Trophoblast cell (in vitro differentiated cells and primary cell): ENCODE measurements around the gene CPED1.

Experiments
- DNase-seq, 2 donors: peaks; one replicate each; pipeline ENCODE4 v3.0.0-alpha.2; 2016
- H2AFZ ChIP-seq: 2 replicates; pipeline ENCODE4 v1.6.1; 2013; ENCODE audit warnings: low read length, moderate library complexity, mild to moderate bottlenecking; ENCODE audit not compliant: insufficient read depth, poor library complexity
- H2AK5ac ChIP-seq: 2 replicates; pipeline ENCODE4 v1.6.1; 2013; ENCODE audit warnings: mild to moderate bottlenecking, low read length
- H2BK120ac ChIP-seq: 2 replicates; pipeline ENCODE4 v1.6.1; 2013; ENCODE audit warnings: low read length, mild to moderate bottlenecking, moderate library complexity; ENCODE audit not compliant: insufficient read depth, poor library complexity
- H2BK12ac ChIP-seq: 2 replicates; pipeline ENCODE4 v1.6.1; 2013; ENCODE audit warnings: mild to moderate bottlenecking, low read length, moderate library complexity
- H2BK5ac ChIP-seq: 2 replicates; pipeline ENCODE4 v1.6.1; 2013; ENCODE audit warnings: low read length, low read depth, moderate library complexity, mild to moderate bottlenecking; ENCODE audit not compliant: poor library complexity
- H3K14ac ChIP-seq: 2 replicates; pipeline ENCODE4 v1.6.1; 2013; ENCODE audit warnings: mild to moderate bottlenecking, low read length
- H3K18ac ChIP-seq: 2 replicates; pipeline ENCODE4 v1.6.1; 2013; ENCODE audit warnings: mild to moderate bottlenecking, low read length
- H3K23ac ChIP-seq: 2 replicates; pipeline ENCODE4 v1.6.1; 2013; ENCODE audit warnings: low read length
- H3K27ac ChIP-seq: 2 replicates; pipeline ENCODE4 v1.5.1; 2013; ENCODE audit warnings: low read depth, mild to moderate bottlenecking, inconsistent platforms, low read length, moderate library complexity
- H3K27me3 ChIP-seq: 2 replicates; pipeline ENCODE4 v1.6.1; 2013; ENCODE audit warnings: inconsistent platforms, mild to moderate bottlenecking, low read length, moderate library complexity; ENCODE audit not compliant: insufficient read depth
- H3K36me3 ChIP-seq, 2 experiments: 1 replicate in 1 of 2; 2 replicates in 1 of 2; pipeline ENCODE4 v1.6.1; 2013; ENCODE audit warnings: low read length in 2 of 2, mild to moderate bottlenecking in 2 of 2, moderate library complexity in 1 of 2; ENCODE audit not compliant: insufficient read depth in 2 of 2, control insufficient read depth in 1 of 2
- H3K4ac ChIP-seq: 2 replicates; pipeline ENCODE4 v1.6.1; 2013; ENCODE audit warnings: low read depth, mild to moderate bottlenecking, low read length, moderate library complexity
- H3K4me1 ChIP-seq, 2 experiments: 1 replicate in 1 of 2; 2 replicates in 1 of 2; pipeline ENCODE4 v1.6.1; 2013; ENCODE audit warnings: low read length in 2 of 2, mild to moderate bottlenecking in 2 of 2, moderate library complexity in 1 of 2; ENCODE audit not compliant: insufficient read depth in 2 of 2, control insufficient read depth in 1 of 2
- H3K4me2 ChIP-seq: 2 replicates; pipeline ENCODE4 v1.6.1; 2013; ENCODE audit warnings: inconsistent platforms, mild to moderate bottlenecking, low read length, moderate library complexity
- H3K4me3 ChIP-seq: 2 replicates; pipeline ENCODE4 v1.5.1; 2013; ENCODE audit warnings: mild to moderate bottlenecking, low read depth, low read length, inconsistent platforms
- H3K79me1 ChIP-seq: one replicate; pipeline ENCODE4 v1.6.1; 2013; ENCODE audit warnings: low read length
- H3K79me2 ChIP-seq: 2 replicates; pipeline ENCODE4 v1.6.1; 2013; ENCODE audit warnings: low read length, mild to moderate bottlenecking; ENCODE audit not compliant: control insufficient read depth, insufficient read depth, poor library complexity
- H3K9ac ChIP-seq: 2 replicates; pipeline ENCODE4 v1.6.1; 2013; ENCODE audit warnings: mild to moderate bottlenecking, low read length
- H3K9me3 ChIP-seq: 2 replicates; pipeline ENCODE4 v1.6.1; 2013; ENCODE audit warnings: low read depth, mild to moderate bottlenecking, control low read depth, inconsistent platforms, low read length; ENCODE audit not compliant: insufficient read depth
- H4K12ac ChIP-seq: 2 replicates; pipeline ENCODE4 v1.6.1; 2013; ENCODE audit warnings: low read depth, mild to moderate bottlenecking, low read length, moderate library complexity
- H4K8ac ChIP-seq: 2 replicates; pipeline ENCODE4 v1.6.1; 2013; ENCODE audit warnings: low read depth, mild to moderate bottlenecking, low read length, moderate library complexity
- H4K91ac ChIP-seq: one replicate; pipeline ENCODE4 v1.6.1; 2013; ENCODE audit warnings: low read depth, mild to moderate bottlenecking, low read length, moderate library complexity
- WGBS: extraction: QIAGEN DNeasy Blood & Tissue Kit; methylation state at CpG from one replicate; pipeline ENCODE4 v1.1.7; 2013; ENCODE audit warnings: missing lambda C conversion rate; ENCODE audit not compliant: insufficient read length, insufficient coverage; ENCODE audit errors: extremely low coverage; 5-methylcytosine and 5-hydroxymethylcytosine counted together

The CPED1 gene

GRCh38 chr7:121178452-121178851 lies 189.9 kb downstream of the CPED1 start:
- H2BK5ac ChIP-seq, result no peak overlapping the region
- no peaks in the 10 kb centered on the region for H3K79me2 ChIP-seq
- H3K27ac ChIP-seq, result no peak overlapping the region
- H3K4me1 ChIP-seq, result no peaks in the 10 kb centered on the region
- no peak overlapping the region for H2BK12ac ChIP-seq
- H3K18ac ChIP-seq, result no peak overlapping the region
- no peak overlapping the region for H3K14ac ChIP-seq
- no peak overlapping the region for H3K4me2 ChIP-seq
- H4K12ac ChIP-seq, result no peak overlapping the region
- WGBS, result no CpG with 5 or more reads among the region's 3 CpGs
- no peak overlapping the region for H2AK5ac ChIP-seq
- H4K8ac ChIP-seq, result no peak overlapping the region
- H2BK120ac ChIP-seq, result no peak overlapping the region
- H4K91ac ChIP-seq, result no peak overlapping the region
- no peaks in the 10 kb centered on the region for H3K9me3 ChIP-seq
- H3K23ac ChIP-seq, result no peak overlapping the region
- DNase-seq, result no peak
- H3K4me3 ChIP-seq, result no peak overlapping the region
- H3K79me1 ChIP-seq, result no peaks in the 10 kb centered on the region
- H3K4ac ChIP-seq, result no peak overlapping the region
- H2AFZ ChIP-seq, result no peak overlapping the region
- H3K27me3 ChIP-seq, result no peaks in the 10 kb centered on the region
- H3K36me3 ChIP-seq, result no peaks in the 10 kb centered on the region
- no peak overlapping the region for H3K9ac ChIP-seq

- Histone ChIP-seq H2AFZ (no peak overlapping the region), H2BK5ac (no peak overlapping the region), H2BK12ac (no peak overlapping the region), H3K9me3 (no peaks in the 10 kb centered on the region), H3K9ac (no peak overlapping the region), H3K36me3 (no peaks in the 10 kb centered on the region), H4K91ac (no peak overlapping the region), H3K27me3 (no peaks in the 10 kb centered on the region), H3K4me1 (no peaks in the 10 kb centered on the region), H3K27ac (no peak overlapping the region), H2AK5ac (no peak overlapping the region), H3K79me2 (no peaks in the 10 kb centered on the region), H3K18ac (no peak overlapping the region), H3K4me2 (no peak overlapping the region), H3K4me3 (no peak overlapping the region), H3K79me1 (no peaks in the 10 kb centered on the region), H3K14ac (no peak overlapping the region), H3K4ac (no peak overlapping the region), H4K12ac (no peak overlapping the region), H3K23ac (no peak overlapping the region), H4K8ac (no peak overlapping the region), H2BK120ac (no peak overlapping the region)
- no CpG with 5 or more reads among the region's 2 CpGs for WGBS
- DNase-seq, result no peak
These were observed 190.5 kb downstream of the CPED1 start for GRCh38 chr7:121178869-121179497.

GRCh38 chr7:121180436-121181063 lies 192.0 kb downstream of the CPED1 start:
- WGBS, result no CpG with 5 or more reads among the region's 4 CpGs
- Histone ChIP-seq H3K4me1 (no peaks in the 10 kb centered on the region), H3K36me3 (no peaks in the 10 kb centered on the region), H3K18ac (no peak overlapping the region), H3K27me3 (no peaks in the 10 kb centered on the region), H3K14ac (no peak overlapping the region), H3K79me1 (no peaks in the 10 kb centered on the region), H2BK5ac (no peak overlapping the region), H4K91ac (no peak overlapping the region), H2AFZ (no peak overlapping the region), H3K79me2 (no peaks in the 10 kb centered on the region), H4K12ac (no peak overlapping the region), H3K4ac (no peak overlapping the region), H3K27ac (no peak overlapping the region), H3K4me3 (no peak overlapping the region), H4K8ac (no peak overlapping the region), H3K9ac (no peak overlapping the region), H2BK12ac (no peak overlapping the region), H3K4me2 (no peak overlapping the region), H2AK5ac (no peak overlapping the region), H3K23ac (no peak overlapping the region), H3K9me3 (no peaks in the 10 kb centered on the region), H2BK120ac (no peak overlapping the region)
- no peak for DNase-seq

- no peak overlapping the region for H3K4ac ChIP-seq
- DNase-seq, result no peak
These were observed 192.8 kb downstream of the CPED1 start for GRCh38 chr7:121181357-121181756.

More at GRCh38 chr7:121181357-121181756, 192.8 kb downstream of the CPED1 start:
- Histone ChIP-seq H3K27ac (no peak overlapping the region), H3K14ac (no peak overlapping the region), H2BK120ac (no peak overlapping the region), H3K27me3 (no peaks in the 10 kb centered on the region), H3K79me2 (no peaks in the 10 kb centered on the region), H2BK5ac (no peak overlapping the region), H2AK5ac (no peak overlapping the region), H3K23ac (no peak overlapping the region), H2AFZ (no peak overlapping the region), H3K9me3 (no peaks in the 10 kb centered on the region), H2BK12ac (no peak overlapping the region), H4K91ac (no peak overlapping the region), H3K4me2 (no peak overlapping the region), H3K9ac (no peak overlapping the region), H3K18ac (no peak overlapping the region), H3K4me1 (no peaks in the 10 kb centered on the region), H3K36me3 (no peaks in the 10 kb centered on the region), H3K79me1 (no peaks in the 10 kb centered on the region), H4K8ac (no peak overlapping the region), H4K12ac (no peak overlapping the region), H3K4me3 (no peak overlapping the region)
- no CpG with 5 or more reads among the region's 1 CpG for WGBS
